HG03439 (cell line): ENCODE results near the gene CAPN2.

Experiments
- ATAC-seq: cut with Tn5 transposase; IDR thresholded peaks from one replicate; pipeline ENCODE4 v1.9.1; 2021; ENCODE audit warnings: mild to moderate bottlenecking, moderate library complexity; ENCODE audit not compliant: unreplicated experiment

CAPN2 gene

DNA sequence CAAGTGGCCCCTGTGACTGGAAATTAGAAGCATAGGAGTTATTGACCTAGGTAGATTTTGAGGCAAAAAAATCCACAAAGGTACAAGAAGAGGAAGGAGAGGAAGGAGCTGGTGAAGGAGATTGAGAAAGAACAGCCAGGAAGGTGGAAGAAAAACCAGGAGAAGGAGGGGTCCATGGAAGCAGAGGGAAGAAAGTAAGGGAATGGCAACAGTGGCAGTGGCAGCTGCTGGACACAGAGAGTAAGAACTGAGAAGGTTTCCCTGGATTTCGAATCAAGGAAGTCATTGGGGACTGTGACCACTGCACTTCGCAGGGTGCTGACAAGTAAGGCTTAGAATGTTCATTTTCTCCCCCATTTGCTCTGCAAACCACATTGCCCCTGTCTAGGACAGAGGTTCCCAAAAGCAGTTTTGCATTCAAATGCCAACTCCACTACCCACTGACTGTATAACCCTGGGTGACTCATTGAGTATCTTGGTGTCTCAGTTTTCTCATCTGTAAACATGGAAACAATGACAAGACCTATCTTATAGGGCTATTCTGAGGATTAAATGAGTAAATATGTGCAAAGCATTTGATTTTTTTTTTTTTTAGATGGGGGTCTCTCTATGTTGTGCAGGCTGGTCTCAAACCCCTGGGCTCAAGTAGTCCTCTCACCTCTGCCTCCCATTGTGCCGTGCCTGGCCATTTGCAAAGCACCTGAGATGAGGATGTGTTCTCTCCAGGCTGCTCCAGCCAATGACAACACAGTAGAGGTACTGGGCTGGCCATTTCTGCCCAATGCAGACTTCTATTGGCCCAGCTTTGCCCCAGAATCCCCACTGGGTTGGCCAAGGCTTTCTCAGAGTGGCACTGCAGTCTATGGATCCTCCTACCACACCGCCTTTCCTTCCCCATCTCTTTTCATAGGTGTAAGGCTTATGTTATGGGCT lies 9.3 kb upstream of the CAPN2 start:
- no peak for ATAC-seq

- ATAC-seq, result no peak
Measured at GRCh38 chr1:223703668-223704013, 8.7 kb upstream of the CAPN2 start.

- ATAC-seq, result no peak
Measured at GRCh38 chr1:223704921-223705878, 7.1 kb upstream of the CAPN2 start.

GRCh38 chr1:223706077-223706973 lies 6.0 kb upstream of the CAPN2 start:
- ATAC-seq, result no peak

- no peak for ATAC-seq
Measured at GRCh38 chr1:223707256-223708000, 4.9 kb upstream of the CAPN2 start.

- ATAC-seq, result no peak
Measured at GRCh38 chr1:223708001-223708359, 4.4 kb upstream of the CAPN2 start.

GRCh38 chr1:223708651-223709268 lies 3.6 kb upstream of the CAPN2 start:
- no peak for ATAC-seq

- ATAC-seq, result no peak
Measured at GRCh38 chr1:223709598-223709997, 2.7 kb upstream of the CAPN2 start.

DNA sequence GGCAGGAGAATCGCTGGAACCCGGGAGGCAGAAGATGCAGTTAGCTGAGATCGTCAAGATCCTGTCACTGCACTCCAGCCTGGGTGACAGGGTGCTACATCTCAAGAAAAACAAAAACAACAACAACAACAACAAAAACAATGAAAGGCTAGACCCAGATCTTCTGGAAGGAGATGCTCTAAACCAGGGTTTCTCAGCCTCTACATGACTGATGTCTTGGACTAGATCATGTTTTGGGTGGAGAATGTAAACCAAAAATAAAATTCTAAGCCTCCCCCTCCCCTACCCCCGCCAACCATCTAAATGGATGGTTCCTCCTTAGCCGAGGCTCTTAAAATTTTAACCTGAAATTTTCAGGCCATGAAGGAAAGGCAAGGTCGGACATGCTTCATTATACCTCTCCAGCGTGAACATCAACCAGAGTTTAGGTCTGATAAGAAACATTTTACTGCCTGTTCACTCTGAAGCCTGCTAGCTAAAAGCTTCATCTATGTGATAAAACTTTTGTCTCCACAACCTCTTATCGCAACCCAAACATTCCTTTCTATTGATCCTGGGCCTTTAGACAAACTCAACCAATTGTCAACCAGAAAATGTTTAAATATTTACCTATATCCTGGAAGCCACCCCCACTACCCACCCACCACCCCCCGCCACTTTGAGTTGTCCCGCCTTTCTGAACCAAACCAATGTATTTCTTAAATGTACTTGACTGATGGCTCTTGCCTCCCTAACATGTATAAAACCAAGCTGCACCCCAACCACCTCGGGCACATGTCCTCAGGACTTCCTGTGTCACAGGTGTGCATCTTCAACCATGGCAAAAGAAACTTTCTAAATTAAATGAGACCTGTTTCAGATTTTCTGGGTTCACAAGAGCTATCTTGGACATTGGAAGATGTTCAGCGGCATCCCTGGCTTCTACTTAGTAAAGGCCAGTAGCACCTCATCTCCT lies 1.9 kb upstream of the CAPN2 start:
- no peak for ATAC-seq

GRCh38 chr1:223711173-223711572 lies 1.2 kb upstream of the CAPN2 start:
- ATAC-seq, result no peak

DNA sequence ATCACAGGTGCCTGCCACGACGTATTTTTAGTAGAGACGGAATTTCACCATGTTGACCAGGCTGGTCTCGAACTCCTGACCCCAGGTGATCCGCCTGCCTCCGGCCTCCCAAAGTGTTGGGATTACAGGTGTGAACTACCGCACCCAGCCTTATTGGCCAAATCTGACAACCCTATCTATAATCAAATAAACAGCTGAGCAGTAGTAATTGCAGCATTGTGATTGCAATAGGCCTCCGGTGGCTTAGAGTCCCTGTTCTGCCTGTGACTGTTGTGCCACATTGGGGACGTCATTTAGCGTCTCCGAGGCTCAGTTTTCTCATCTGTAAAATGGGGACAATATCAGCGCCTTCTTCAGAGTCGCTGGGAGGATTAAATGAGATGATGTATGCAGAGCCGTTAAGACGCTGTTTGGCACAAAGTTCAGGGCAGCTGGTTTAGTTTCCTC lies 569 bp upstream of the CAPN2 start:
- no peak for ATAC-seq

GRCh38 chr1:223712850-223713474 lies 623 bp downstream of the CAPN2 start:
- ATAC-seq, result peak; percentile 30

GRCh38 chr1:223713546-223714420 lies 1.4 kb downstream of the CAPN2 start:
- no peak for ATAC-seq

DNA sequence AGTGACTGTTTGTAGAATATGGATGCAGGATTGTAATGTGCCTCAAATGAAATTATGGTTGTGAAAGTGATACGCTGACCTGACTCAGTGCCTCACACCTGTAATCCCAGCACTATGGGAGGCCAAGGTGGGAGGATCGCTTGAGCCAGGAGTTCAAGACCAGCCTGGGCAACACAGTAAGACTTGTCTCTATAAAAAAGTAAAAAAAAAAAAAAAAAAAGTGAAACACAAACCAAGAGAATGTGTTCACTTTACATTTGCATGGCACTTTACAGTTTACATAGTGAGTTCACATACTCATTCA lies 2.0 kb downstream of the CAPN2 start:
- ATAC-seq, result no peak

GRCh38 chr1:223714849-223715603 lies 2.7 kb downstream of the CAPN2 start:
- no peak for ATAC-seq

DNA sequence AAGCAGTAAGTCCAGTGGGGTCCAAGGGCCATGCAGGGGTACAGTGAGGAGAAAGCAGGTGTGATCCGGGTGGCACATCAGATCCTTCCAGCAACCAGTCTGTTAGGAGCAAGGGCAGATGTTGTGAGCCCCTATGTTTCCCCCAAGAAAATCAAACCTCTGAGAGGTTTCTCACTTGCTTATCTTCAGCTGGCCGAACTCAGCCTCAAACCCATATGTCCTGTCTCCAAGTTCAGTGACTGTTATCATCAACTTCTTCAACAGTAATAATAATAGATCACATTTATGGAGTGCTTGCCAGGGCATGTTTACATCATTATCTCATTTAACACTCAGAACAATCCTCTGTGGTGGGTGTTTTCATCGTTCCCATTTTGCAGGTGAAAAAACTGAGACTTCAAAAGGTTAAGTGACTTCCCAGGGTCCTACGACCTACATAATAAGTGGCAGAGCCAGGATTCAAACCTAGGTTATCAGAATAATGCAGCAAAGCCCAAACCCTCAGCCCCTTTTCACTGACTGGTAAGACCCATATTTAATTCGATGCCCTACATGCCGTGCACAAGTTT lies 3.3 kb downstream of the CAPN2 start:
- no peak for ATAC-seq
